Right hindlimb (tissue), 1 donor: ENCODE results near the gene GABRD.
"Not testable (repeated sequence)": the region's sequence is repeated elsewhere in the genome, so short reads cannot be mapped to it uniquely, and the experiment has no call there.

Experiments used
- DNase-seq: peaks from one replicate; pipeline ENCODE4 v3.0.0-alpha.2; 2018

The GABRD gene, protein sequence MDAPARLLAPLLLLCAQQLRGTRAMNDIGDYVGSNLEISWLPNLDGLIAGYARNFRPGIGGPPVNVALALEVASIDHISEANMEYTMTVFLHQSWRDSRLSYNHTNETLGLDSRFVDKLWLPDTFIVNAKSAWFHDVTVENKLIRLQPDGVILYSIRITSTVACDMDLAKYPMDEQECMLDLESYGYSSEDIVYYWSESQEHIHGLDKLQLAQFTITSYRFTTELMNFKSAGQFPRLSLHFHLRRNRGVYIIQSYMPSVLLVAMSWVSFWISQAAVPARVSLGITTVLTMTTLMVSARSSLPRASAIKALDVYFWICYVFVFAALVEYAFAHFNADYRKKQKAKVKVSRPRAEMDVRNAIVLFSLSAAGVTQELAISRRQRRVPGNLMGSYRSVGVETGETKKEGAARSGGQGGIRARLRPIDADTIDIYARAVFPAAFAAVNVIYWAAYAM

DNA sequence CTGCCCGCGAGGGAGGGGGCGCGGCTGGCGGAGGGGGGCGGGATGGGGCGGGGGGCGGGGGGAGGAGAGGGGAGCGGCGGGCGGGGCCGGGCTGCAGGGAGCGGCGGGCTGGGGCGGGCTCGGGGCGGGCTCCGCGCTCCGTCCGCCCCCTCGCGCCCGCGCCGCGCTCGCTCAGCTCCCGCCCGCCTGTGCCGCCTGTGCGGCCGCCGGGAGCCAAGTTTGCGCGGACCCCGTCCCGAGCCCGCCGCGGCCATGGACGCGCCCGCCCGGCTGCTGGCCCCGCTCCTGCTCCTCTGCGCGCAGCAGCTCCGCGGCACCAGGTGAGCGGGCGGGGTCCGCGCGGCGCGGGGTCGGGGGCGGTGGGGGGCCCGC is at the start of gene GABRD:
TSS of gene GABRD (plus strand) at position 174 of the 372 bp plus-strand sequence. CDS start at position 253, 79 bp downstream.
- DNase-seq: no peak

GRCh38 chr1:1969505-1969900 is 49.6 kb upstream of the GABRD start:
- no peak for DNase-seq

- no peak for DNase-seq
Measured at GRCh38 chr1:1969953-1970716, 49.0 kb upstream of the GABRD start.

DNA sequence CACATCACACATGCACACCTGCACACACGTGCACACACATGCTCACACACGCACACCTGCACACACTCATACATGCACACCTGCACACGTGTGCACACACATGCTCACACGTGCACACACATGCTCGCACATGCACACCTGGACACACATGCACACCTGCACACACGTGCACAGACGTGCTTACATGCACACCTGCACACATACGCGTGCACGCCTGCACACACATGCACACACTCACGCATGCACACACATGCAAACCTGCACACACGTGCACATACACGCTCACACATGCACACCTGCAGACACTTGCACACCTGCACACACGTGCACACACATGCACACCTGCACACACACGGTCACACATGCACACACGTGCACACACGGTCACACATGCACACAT is 48.1 kb upstream of the GABRD start:
- DNase-seq: no peak

GRCh38 chr1:1971688-1972087 is 47.5 kb upstream of the GABRD start:
- DNase-seq: no peak

GRCh38 chr1:1972976-1973715 is 46.0 kb upstream of the GABRD start:
- DNase-seq: peak; percentile 12

- DNase-seq: peak; percentile 8
Measured at GRCh38 chr1:1973716-1974642, 45.2 kb upstream of the GABRD start.

GRCh38 chr1:1974834-1975233 is 44.3 kb upstream of the GABRD start:
- peak; percentile 13 for DNase-seq

DNA sequence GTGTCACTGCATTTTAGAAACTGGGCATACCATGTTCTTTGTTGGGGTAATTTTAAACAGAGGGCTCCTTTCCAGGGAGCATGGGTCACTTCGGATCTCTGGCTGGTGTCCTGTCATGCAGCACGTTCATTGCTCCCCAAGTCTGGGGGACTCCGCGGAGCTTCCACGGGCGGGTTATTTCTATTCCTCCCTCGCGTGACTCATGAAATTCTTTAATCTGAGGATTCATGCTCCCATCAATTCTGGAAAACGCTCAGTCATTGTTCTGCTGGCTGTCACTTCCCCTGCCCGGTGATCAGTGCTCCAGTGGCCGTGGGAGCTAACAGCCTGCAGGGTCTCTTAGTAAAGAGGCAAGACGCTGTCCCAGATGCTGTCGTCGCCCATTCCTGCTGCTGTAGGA is 43.6 kb upstream of the GABRD start:
- DNase-seq: peak; percentile 3

- DNase-seq: peak; percentile 3
Measured at GRCh38 chr1:1976031-1976430, 43.1 kb upstream of the GABRD start.

GRCh38 chr1:1978108-1978507 is 41.0 kb upstream of the GABRD start:
- DNase-seq: peak; percentile 0

DNA sequence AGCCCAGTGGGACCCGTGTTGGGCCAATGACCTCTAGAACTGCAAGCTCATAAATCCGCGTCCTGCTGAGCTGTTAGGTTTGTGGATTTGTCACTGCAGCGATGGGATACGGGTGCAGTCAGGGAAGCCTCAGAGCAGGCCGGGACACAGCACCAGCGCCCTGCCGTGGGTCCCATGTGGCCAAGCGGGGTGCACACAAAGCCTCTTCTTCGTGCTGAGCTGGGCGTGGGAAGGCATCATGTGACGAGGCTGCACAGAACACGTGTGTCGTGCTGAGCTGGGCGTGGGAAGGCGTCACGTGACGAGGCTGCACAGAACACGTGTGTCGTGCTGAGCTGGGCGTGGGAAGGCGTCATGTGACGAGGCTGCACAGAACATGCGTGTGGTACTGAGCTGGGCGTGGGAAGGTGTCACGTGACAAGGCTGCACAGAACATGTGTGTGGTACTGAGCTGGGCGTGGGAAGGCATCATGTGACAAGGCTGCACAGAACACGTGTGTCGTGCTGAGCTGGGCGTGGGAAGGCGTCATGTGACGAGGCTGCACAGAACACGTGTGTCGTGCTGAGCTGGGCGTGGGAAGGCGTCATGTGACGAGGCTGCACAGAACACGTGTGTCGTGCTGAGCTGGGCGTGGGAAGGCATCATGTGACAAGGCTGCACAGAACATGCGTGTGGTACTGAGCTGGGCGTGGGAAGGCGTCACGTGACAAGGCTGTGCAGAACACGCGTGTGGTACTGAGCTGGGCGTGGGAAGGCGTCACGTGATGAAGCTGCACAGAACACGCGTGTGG is 40.3 kb upstream of the GABRD start:
- peak; percentile 7 for DNase-seq

DNA sequence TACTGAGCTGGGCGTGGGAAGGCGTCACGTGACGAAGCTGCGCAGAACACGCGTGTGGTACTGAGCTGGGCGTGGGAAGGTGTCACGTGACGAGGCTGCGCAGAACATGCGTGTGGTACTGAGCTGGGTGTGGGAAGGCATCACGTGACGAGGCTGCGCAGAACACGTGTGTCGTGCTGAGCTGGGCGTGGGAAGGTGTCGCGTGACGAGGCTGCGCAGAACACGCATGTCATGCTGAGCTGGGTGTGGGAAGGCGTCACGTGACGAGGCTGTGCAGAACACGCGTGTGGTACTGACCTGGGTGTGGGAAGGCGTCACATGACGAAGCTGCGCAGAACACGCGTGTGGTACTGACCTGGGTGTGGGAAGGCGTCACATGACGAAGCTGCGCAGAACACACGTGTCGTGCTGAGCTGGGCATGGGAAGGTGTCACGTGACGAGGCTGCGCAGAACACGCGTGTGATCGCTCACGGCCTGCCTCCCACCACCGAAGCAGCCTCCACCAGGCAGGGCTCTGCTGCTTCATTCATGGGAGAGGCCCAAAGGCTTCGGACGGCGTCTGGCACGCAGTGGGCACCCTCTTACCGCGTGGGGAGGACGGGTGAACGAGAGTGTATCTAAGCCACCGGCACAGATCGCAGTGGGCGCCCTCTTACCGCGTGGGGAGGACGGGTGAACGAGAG is 39.5 kb upstream of the GABRD start:
- peak; percentile 12 for DNase-seq

- DNase-seq: peak; percentile 6
Measured at GRCh38 chr1:1980467-1981141, 38.5 kb upstream of the GABRD start.

DNA sequence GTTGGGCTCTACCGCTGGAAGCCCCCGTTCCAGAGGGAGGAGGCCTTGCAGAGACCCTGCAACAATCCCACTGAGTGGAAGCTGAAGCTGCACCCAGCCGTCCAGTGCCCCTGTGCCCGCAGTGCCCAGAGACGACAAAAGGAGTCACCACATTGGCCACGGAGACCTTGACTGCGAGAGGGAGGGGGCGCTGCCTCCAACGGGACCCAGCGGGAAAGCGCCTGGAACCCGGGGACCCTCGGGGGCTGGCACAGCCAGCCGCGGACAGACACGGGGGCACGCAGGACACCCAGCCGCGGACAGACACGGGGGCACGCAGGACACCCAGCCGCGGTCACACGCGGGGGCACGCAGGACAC is 38.0 kb upstream of the GABRD start:
- DNase-seq: no peak

GRCh38 chr1:1981631-1982327 is 37.4 kb upstream of the GABRD start:
- DNase-seq: not testable (repeated sequence)

DNA sequence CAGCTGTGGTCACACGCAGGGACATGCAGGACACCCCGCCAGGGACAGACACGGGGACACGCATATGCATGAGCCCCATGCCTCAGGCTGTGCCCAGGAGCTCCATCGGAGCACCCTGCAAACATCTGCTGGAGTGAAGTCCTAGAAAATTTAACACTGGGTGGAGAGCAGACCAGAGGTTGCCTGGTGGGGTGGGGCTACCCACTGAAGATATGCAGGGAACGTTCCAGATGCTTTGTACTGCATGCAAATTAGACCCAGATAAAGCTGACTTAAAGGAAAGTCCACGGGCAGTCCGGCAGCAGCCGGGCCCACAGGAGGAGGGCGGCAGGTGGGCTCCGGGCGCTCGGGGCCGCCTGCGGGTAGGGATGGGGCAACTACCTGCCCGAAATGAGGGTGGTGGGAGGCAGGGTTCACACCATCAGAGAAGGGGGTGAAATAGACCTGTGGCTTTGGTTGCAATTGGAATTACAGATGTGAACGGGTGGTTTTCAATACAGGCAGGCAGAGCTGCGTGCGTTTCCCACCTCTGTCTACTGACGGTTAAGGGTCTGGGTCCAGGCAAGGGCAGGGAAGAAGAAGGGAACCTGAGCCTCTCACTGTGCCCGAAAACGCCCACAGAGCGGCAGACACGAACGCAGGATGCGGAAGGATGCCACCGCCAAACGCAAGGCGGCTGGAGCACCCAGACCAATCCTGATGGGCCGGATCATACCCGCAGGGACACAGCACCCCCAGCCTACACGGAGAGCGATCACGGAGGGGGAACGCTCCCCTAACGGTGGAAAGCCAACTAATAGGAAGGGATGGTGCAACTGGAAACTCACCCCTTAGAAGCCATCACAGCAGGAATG is 36.5 kb upstream of the GABRD start:
- DNase-seq: no peak

DNA sequence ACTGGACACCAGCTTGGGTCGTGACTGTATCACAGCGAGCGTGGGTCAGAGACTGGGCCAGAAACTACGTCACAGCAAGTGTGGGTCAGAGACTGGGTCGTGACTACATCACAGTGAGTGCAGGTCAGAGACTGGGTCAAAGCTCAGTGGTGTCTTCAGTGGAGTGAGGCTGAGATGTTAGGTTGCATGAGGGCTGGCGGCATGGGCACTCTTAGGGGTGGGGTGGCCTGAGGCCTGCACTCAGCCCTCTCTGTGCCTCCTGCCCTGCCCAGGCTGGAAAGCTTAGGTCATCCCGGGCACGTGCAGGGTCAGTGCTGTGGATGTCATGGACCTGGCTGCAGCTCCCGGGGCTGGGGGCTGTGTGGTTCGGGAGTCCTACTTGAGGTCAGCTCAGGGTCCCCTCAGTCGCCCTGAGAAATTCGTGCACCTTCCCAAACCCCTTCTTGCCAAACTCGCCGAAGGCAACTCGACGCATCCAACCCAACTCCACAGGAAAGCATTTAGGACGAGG is 34.5 kb upstream of the GABRD start:
- DNase-seq: no peak
